ENCODE results near the gene SPAG7. TPM values are rescaled to one million over a fixed set of nuclear protein-coding genes. Genes with fewer than 3 reads are reported as not detected.

The SPAG7 gene
- total and polyA plus RNA-seq, 5 experiments from 2014 or later, result 50.5 to 131 (median 122) TPM

GRCh38 chr17:4997302-4998026 lies 29.8 kb upstream of the SPAG7 start, which contains the start of the genes INCA1 and KIF1C:
Gene INCA1, minus strand, starts transcription at chr17:4997522. Its CDS starts 3,085 bp downstream, at chr17:4994437.
Gene KIF1C, plus strand, starts transcription at chr17:4997950. Its CDS starts 2,297 bp downstream, at chr17:5000247.
- Mint-ChIP-seq H3K4me3 (peak within 1 kb of the TSS; percentile 76 to 91 (median 84)), H3K4me1 (peaks cover 17 to 29% (median 20%) of the 10 kb centered on the region in 4 donors), H3K9me3 (no peaks in the 10 kb centered on the region), H3K27ac (peak within 1 kb of the TSS; percentile 66 to 95 (median 86)), H3K27me3 (no peaks in the 10 kb centered on the region), H3K36me3 (peaks cover 0 to 13% (median 0%) of the 10 kb centered on the region in 3 donors)
- DNase-seq, result peak; percentile 82 to 96 (median 90)
- POLR2A ChIA-PET, result interaction anchor here (0.8 to 3.2 kb wide), 15 partner anchors 9 to 289 kb away, joined by 3 to 26 read pairs (median 4); partner anchors contain the start of genes C17orf107, CAMTA2, PFN1 and RNF167
- ATAC-seq, result peak; percentile 91 to 95

DNA sequence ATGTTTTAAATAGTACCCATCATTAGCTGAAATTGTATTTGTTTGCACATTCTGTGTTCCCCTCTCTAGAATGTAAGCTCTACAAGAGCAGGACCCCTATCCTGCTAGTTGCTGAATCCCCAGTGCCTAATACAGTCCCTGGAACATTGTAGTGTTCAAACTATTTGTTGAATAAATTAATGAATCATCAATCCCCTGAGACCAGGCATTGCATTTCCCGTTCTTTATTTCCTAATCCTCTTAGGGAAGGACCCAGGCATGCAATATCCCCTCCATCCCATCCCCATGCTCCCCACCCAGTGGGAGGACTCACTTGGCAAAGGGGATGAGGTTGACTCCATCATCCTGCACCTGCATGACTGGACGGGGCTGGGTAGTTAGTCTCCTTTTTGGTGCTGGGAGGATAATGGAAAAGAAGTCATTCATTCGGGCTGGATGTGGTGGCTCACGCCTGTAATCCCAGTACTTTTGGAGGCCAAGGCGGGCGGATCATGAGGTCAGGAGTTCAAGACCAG lies 26.5 kb upstream of the SPAG7 start:
- Mint-ChIP-seq H3K27ac (no peak overlapping the region), H3K4me1 (peaks cover 20 to 28% (median 22%) of the 10 kb centered on the region in 4 donors), H3K36me3 (no peaks in the 10 kb centered on the region), H3K27me3 (no peaks in the 10 kb centered on the region), H3K4me3 (no peak overlapping the region), H3K9me3 (no peaks in the 10 kb centered on the region)
- DNase-seq (no peak), ATAC-seq (no peak)
- POLR2A ChIA-PET, result interaction anchor here (0.6 to 1.6 kb wide), 2 partner anchors 26 to 664 kb away, joined by 3 to 6 read pairs; partner anchors contain the start of gene SPAG7

DNA sequence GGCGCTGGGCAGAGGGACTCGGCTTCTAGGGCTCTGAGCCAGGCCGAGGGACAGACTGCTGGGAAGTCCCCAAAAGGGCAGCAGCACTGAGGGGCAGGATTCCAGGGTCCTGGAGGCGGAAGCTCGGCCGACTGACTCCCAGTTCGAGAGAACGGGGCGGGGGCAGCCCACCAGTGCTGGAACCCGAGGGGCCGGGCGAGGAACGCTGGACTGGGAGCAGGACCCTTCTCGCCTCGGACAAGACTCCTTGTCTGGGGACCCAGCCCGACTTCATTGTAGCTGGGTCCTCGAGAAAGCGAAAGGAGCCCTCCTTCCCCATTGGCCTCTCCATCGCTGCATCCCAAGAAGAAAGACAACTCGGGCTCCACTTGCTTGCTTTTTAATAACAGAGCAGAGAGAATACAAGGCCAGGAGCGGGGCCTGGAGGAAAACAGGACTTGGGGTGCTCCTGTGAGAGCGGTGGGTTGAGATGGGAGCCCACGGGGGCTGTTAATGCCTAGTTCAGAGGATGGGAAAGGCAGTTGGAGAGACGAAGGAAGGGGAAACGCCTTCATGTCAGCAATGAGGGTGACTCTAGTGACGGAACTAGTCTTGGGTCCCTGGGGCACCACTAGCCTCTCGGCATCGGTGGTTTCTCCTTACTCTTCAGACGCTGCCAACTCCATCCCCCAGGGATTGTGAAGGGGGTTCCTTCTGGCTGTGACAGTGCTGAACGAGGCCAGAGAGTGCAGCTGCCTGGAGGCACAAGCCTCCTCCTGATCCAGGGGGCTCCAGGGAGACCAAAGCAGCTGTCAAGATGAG lies 20.4 kb upstream of the SPAG7 start:
- POLR2A ChIA-PET, result interaction anchor here (0.6 to 5.7 kb wide), 15 partner anchors 10 to 198 kb away, joined by 3 to 42 read pairs (median 4); partner anchors contain the start of genes C17orf107, CHRNE, INCA1 and KIF1C
- Mint-ChIP-seq H3K9me3 (no peaks in the 10 kb centered on the region), H3K27ac (peak overlapping the region; percentile 85 to 97 (median 95)), H3K4me3 (peak overlapping the region; percentile 83 to 97 (median 91)), H3K27me3 (no peaks in the 10 kb centered on the region), H3K36me3 (peaks cover 0 to 19% (median 0%) of the 10 kb centered on the region in 3 donors), H3K4me1 (peaks cover 30 to 49% (median 40%) of the 10 kb centered on the region in 4 donors)
- ATAC-seq (peak; percentile 21 to 25), DNase-seq (peak in 2 of 10 donors; percentile 10)

DNA sequence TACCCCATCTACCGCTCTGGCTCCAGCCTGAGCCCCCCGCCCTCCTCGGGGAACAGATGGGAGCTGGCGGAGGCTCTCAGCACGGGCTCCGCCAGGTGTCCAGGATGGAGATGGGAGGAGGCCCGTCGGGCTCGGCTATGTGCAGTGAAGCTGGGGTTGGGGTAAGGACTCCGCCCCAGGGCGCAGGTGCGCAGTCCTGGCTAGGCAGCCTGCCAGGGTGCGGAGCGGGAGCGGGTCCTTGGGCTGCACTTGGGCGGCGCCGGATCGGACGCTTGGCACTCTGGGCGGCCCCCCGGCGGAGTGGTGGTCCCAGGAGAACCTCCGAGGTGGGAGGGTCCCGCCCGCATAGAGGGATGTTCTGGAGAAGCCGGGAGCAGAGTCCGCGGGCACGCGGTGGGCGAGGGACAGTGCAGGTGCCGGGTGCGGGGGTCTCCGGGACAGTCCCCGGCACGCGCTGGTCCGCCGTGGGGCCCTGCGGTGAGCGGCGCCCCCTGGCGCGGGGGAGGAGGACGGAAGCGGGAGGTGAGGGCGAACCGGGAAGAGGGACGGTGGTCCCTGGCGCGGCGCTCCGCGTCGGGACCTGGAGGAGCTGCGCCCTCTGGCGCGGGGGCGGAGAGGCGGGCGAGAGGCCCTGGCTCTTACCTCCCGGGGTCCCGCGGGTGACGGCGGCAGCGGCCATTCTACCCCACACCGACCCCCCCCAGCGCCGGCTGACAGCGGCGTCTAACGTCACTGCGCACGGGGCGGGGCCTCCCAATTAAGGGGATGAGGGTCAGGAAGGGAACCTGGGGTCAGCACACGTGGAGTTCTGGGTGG lies 19.5 kb upstream of the SPAG7 start, which contains the start of gene CAMTA2:
Gene CAMTA2 (minus strand): TSS at position 725 of the 816 bp plus-strand sequence. CDS start 1,453 bp downstream, outside the sequence.
- H3K9me3 Mint-ChIP-seq, result no peaks in the 10 kb centered on the region
- no peaks in the 10 kb centered on the region for H3K27me3 Mint-ChIP-seq
- H3K4me3 Mint-ChIP-seq, result peak within 1 kb of the TSS; percentile 83 to 97 (median 91)
- POLR2A ChIA-PET, result interaction anchor here (0.6 to 5.7 kb wide), 18 partner anchors 8 to 197 kb away, joined by 3 to 42 read pairs (median 4); partner anchors contain the start of genes CHRNE, INCA1, KIF1C and PFN1
- peaks cover 0 to 27% (median 0%) of the 10 kb centered on the region in 3 donors for H3K36me3 Mint-ChIP-seq
- ATAC-seq (peak; percentile 89), DNase-seq (peak; percentile 81 to 93 (median 84))
- H3K27ac Mint-ChIP-seq, result peak within 1 kb of the TSS; percentile 85 to 97 (median 95)
- peaks cover 30 to 49% (median 42%) of the 10 kb centered on the region in 4 donors for H3K4me1 Mint-ChIP-seq

- Mint-ChIP-seq H3K4me1 (peaks cover 28 to 53% (median 45%) of the 10 kb centered on the region in 4 donors), H3K27ac (peak overlapping the region; percentile 84 to 97 (median 94)), H3K4me3 (peak overlapping the region; percentile 83 to 97 (median 91)), H3K27me3 (no peaks in the 10 kb centered on the region), H3K36me3 (peaks cover 0 to 33% (median 0%) of the 10 kb centered on the region in 3 donors), H3K9me3 (no peaks in the 10 kb centered on the region)
- POLR2A ChIA-PET, result interaction anchor here (0.6 to 5.7 kb wide), 12 partner anchors 9 to 86 kb away, joined by 3 to 42 read pairs (median 4); partner anchors contain the start of genes INCA1, KIF1C, PFN1 and RNF167
- no peak for ATAC-seq
- peak in 1 of 10 donors; percentile 42 for DNase-seq
Observed at GRCh38 chr17:4986403-4986802, 18.8 kb upstream of the SPAG7 start.

DNA sequence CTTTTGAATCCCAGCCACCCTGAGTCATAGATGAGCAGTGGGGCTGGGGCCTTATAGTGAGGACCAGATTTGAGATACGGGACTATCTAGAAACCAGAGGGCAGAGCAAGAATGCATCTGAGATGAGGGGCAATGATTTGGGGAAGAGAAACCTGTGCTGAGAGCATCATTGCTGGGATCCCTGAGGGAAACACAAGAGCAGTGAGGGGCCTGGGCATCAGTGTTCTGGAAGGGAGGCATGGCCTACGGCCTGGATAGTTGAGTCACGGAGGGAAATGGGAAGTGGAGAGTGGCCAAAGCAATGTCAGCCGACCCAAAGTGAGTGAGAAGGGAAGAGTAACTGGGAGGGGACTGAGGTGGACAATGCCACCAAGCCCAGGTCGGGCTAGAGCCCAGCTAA lies 14.7 kb upstream of the SPAG7 start:
- POLR2A ChIA-PET, result no interaction called here
- peaks cover 22 to 48% (median 38%) of the 10 kb centered on the region in 4 donors for H3K4me1 Mint-ChIP-seq
- H3K4me3 Mint-ChIP-seq, result no peak overlapping the region
- peaks cover 0 to 64% (median 6%) of the 10 kb centered on the region in 3 donors for H3K36me3 Mint-ChIP-seq
- ATAC-seq, result no peak
- H3K27me3 Mint-ChIP-seq, result no peaks in the 10 kb centered on the region
- peak overlapping the region in 4 of 10 donors; percentile 59 to 79 (median 68) for H3K27ac Mint-ChIP-seq
- no peak for DNase-seq
- H3K9me3 Mint-ChIP-seq, result no peaks in the 10 kb centered on the region

GRCh38 chr17:4980644-4981216 lies 13.1 kb upstream of the SPAG7 start:
- Mint-ChIP-seq H3K4me3 (peak overlapping the region in 6 of 10 donors; percentile 6 to 80 (median 33)), H3K27me3 (no peaks in the 10 kb centered on the region), H3K27ac (peak overlapping the region; percentile 23 to 92 (median 82)), H3K9me3 (no peaks in the 10 kb centered on the region), H3K4me1 (peaks cover 18 to 38% (median 25%) of the 10 kb centered on the region in 4 donors), H3K36me3 (peaks cover 0 to 70% (median 8%) of the 10 kb centered on the region in 3 donors)
- DNase-seq (peak in 8 of 10 donors; percentile 33 to 74 (median 62)), ATAC-seq (peak; percentile 84 to 87)
- POLR2A ChIA-PET, result interaction anchor here (0.6 to 6.0 kb wide), 6 partner anchors 9 to 217 kb away, joined by 3 to 37 read pairs (median 4); partner anchors contain the start of genes ENO3, PFN1 and SPAG7

DNA sequence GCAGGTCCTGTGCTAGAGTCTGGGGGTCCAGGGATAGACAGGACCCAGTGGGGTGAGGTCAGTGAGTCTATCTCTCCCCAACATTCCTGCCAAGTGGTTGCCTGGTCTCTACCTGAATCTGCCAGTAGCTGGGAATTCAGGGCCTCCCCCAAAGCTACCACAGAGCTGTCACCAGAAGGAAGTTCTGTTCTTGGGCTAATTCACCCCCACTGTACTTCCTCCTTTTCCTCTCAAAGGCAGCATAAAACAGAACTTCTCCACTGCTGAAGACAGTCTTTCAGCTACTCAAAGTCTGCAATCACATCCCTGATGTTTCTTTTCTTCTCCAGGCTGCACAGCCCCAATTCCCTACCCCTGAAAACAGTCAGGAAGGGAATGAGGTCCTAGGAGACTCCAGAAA lies 11.1 kb upstream of the SPAG7 start:
- no peak for DNase-seq
- POLR2A ChIA-PET, result interaction anchor here (6.0 kb wide), 1 partner anchor 10 kb away, joined by 37 read pairs; the partner anchor contains the start of gene SPAG7

GRCh38 chr17:4974115-4974670 lies 6.6 kb upstream of the SPAG7 start:
- no peak for DNase-seq
- Mint-ChIP-seq H3K36me3 (peaks cover 0 to 63% (median 10%) of the 10 kb centered on the region in 3 donors), H3K27me3 (no peaks in the 10 kb centered on the region), H3K9me3 (no peaks in the 10 kb centered on the region), H3K4me3 (no peak overlapping the region), H3K4me1 (peaks cover 5 to 25% (median 14%) of the 10 kb centered on the region in 4 donors), H3K27ac (peak overlapping the region in 5 of 10 donors; percentile 49 to 83 (median 77))
- POLR2A ChIA-PET, result interaction anchor here (0.6 to 15.5 kb wide), 2 partner anchors 22 to 26 kb away, joined by 4 to 635 read pairs; partner anchors contain the start of genes ENO3, PFN1, RNF167 and SLC25A11
- ATAC-seq, result no peak

More for the DNA sequence above, 11.1 kb upstream of the SPAG7 start:
- no peak for ATAC-seq
- Mint-ChIP-seq H3K27me3 (no peaks in the 10 kb centered on the region), H3K9me3 (no peaks in the 10 kb centered on the region), H3K4me1 (peaks cover 18 to 38% (median 25%) of the 10 kb centered on the region in 4 donors), H3K4me3 (no peak overlapping the region), H3K27ac (no peak overlapping the region), H3K36me3 (peaks cover 0 to 78% (median 8%) of the 10 kb centered on the region in 3 donors)

Data from naive thymus-derived CD8-positive, alpha-beta T cell (primary cell).